T1000 (cell line): ENCODE data around the gene RNF44.
"Not testable (repeated sequence)": the region's sequence is repeated elsewhere in the genome, so short reads cannot be mapped to it uniquely, and the experiment has no call there.

Experiments used
- DNase-seq: peaks from one replicate; lab custom pipeline; 2025; ENCODE audit warnings: mixed read lengths; lab: John Stamatoyannopoulos, UW

Gene RNF44

DNA sequence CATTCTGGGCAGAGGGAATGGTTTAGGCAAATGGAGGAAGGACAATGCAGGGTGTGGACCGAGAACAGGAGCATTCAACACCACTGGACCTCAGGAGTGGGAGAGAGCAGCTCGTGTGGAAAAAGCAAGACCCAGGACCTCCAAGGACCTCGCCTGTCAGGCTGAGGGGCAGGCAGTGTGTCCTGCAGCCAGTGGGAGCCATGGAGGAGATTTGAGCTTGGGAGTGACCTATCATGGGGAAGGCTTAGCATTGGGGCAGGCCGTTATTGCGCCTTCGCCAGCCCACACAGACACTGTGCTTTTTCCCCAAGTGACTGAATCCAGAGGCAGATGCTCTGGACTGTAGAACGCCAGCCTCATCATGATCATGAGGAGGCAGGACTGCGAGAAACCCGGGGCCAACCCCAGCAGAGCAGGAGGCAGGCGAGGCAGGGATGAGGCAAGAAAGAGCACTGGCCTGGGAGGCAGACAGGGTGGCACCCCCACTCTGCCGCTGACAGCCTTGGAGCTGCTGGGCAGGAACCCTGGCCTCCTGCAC lies 15.2 kb upstream of the RNF44 start:
- no peak for DNase-seq

DNA sequence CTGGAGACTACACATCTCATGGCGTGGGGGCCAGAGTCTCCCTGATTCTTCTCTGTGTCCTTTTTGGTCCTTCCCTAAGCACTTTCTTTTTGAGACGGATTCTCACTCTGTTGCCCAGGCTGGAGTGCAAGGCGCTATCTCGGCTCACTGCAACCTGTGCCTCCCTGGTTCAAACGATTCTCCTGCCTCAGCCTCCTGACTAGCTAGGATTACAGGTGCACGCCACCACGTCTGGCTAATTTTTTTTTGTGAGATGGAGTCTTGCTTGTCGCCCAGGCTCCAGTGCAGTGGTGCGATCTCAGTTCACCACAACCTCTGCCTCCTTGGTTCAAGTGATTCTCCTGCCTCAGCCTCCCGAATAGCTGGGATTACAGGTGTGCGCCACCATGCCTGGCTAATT lies 13.7 kb upstream of the RNF44 start:
- not testable (repeated sequence) for DNase-seq

DNA sequence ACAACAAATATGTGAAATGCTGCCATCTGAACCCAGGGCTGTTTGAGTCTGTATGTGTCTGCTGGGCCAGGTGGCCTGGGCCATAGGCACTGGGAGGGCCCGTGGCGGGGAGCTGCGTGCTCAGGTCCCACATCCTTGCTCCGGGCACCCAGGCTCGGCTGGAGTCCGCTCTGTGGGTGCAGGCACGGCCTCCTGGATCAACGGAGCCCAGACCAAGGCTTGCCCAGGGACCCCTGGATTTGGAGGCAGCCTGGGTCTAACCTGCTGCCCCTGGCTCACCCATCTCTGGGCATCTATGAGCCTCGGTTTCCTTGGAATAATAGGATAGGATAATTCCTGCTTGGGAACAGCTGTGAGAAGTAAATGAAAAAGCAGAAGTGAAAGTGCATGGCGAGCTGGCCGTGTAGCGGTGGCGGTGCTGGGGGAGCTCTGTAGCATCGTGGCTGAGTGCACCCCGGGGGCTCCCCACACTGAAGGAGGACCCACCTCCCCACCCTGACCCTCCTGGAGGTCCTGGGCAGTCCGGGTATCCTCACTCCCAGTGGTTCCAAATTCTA lies 13.2 kb upstream of the RNF44 start:
- DNase-seq = no peak

DNA sequence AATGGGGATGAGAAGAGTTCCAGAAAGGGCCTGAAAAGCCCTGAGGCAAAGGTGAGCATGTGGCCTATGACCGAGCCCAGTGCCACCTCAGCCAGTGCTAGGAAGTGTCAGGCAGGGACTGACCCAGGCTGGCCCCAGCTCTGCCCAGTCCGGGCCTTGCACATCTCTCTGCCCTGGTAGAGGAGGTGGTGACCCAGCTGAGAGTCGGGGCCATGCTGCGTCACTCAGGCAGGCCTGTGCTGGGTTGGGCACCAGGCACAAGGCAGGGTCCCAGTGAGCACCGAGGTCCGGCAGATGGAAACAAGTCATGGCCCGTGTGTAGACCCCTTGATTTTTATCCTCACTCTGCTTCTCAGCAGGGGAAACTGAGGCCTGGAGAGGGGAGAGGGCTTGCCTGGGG lies 12.7 kb upstream of the RNF44 start:
- DNase-seq = no peak

DNA sequence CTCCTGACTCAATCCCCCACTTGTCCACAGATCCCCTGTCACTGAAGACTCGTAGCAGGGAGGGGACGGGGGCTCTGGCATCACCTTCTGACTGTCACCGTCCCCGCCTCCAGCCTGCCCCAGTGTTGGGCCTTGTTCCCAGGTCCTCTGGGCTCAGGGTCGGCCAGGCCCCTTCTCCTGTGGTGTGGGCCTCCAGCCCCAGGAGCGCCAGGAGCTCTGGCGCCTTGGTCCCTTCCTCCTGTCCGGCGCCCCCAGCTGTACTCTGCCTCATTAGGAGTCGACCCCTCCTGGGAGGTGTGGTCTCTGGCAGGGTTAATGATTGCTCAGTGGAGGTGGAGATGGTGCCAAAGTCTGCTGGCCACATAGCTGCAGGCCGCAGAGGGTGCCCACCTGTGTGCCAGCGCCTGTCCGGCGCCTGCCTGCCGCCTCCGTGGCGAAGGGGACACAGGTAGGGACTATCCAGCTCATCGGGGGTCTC lies 11.8 kb upstream of the RNF44 start, which contains the start of gene CDHR2:
TSS of gene CDHR2 (plus strand) at position 376 of the 478 bp plus-strand sequence. CDS start 16,011 bp downstream, outside the sequence.
- no peak for DNase-seq

DNA sequence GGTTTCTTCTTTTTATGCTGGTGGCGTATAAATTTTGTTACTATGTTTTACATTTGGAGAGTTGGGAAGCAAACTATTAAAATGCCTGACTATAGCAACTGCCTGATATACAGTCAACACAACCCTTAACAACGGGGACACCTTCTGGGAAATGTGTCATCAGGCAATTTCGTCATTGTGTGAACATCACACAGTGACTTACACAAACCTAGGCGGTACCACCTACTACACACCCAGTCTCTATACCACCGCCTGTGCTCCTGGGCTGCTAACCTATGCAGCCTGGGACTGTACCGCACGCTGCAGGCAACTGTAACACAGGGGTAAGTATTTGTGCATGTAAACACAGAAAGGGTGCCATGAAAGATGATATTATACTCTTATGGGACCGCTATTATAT lies 10.6 kb upstream of the RNF44 start:
- no peak for DNase-seq

DNA sequence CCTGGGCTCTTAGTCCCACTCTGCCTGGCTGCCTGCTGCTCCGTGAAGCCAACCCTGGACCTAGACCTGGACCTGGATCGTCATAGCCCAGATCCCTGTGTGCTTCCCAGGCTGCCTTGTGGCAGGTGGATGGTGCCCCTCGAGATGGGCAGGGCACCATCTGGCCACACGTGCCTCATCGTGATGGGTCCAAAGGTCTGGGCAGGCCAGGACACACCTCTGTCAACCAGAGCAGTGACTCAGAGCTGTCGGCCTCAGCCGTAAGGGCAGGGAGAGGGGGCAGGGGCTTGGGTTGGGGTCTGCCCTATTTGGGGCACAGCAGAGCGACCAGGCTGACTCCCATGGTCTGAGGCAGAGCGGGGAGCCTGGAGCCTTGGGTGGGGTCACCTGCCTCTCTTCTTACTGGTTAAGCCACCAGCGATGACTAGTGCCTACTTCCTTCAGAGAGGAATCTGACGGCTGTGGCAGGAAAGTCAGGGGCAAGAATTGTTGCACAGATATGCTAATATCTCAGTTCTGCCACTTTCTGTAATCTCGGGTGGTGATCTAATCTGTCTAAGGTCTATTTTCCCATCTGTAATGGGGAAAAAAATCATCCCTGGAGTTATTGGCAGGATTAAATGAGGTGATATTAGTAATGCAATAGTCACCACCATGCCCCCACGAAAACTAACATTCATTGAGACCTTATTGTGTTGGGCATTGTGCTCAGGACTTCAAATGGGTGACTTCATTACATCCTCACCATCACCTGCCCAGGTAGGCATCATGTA lies 8.7 kb upstream of the RNF44 start:
- DNase-seq = no peak

DNA sequence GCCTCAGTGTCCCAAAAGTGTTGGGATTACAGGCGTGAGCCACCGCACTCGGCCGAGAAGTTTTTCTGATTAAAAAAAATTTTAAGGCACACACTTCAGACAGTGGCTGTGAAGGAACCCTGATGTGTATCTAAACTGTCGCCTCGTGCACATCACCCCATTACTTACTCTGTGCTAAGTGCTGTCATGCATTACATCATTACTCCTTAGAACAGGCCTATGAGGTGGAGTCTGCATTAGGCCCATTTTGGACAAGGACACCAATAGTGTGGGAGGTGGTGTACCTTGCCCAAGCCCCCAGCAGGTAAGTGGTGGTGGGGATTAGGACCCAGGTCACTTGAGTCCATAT lies 8.2 kb upstream of the RNF44 start:
- DNase-seq = no peak

DNA sequence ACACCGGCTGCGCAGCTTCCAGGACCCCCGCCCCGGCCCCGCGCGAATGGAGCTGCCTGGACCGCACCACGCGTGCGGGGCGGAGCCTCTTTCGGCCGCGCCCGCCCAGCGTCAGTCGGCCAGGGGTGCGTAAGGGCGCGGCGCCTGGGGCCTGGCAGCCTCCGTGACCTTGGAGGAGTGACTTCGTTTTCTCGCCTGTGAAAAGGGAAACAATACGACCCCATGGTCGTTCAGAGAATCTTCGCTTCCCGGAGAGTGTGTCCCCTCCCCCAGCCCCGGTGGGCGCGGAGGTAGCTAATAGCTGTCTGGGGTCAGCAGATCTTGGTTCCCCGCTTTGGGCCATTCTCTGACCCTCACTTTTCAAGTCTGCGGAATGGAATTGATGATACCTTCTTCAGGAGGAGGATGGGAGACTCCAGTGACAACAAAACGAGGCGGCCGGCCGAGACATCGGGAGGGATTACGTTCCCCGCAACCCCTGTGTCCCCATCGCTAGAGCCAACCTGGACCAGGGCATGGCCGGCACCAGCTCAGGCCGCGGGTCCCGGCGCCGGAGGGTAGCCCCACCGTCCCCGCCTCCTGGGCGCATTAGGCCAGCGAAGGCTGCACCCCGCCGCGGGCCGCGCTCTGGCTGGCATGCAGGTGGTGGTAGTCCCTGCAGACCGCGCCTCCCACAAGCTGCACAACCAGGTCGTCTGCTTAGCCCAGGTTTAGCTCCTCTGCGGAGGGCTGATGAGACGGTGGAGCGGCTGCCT lies 6.4 kb upstream of the RNF44 start:
- DNase-seq = peak; percentile 22

DNA sequence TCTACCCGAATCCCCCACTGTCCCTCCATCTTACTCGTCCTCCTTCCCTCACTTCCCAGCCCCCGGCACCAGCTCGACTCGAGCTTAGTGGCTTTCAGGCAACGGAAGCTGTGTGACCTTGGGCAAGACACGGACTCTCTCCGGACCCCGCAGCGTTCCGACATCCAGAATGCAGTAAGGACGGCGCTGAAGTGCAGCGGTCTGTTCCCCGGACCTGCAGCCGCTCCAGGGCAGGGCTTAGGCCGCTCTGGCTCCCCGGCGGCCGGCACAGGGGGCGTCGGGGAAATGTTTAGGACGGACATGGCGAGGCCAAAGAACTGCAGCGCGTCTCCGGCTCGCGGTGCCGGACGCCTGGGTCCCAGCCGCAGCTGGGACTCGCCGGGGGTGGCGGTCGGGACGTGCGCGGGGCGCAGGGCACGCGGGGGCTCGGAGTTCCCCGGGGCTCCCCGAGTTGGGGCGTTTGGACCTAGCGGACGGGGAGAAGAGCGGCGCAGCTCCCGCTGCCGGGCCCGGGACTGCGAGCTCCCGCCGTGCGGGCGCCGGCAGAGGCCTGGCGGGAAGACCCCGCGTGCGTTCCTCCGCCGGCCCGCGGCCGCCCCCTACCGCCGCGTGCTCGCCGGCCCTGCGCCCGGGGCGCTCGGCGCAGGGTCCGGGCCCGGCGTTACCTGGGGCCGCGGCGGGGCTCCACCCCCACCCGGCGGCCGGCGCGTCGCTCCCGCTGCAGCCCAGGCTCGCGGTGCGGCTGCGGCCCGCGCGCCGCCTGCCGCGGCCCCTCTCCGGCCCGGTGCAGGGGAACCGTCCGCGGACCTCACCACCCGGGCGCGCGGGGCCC lies 5.6 kb upstream of the RNF44 start:
- DNase-seq = no peak

DNA sequence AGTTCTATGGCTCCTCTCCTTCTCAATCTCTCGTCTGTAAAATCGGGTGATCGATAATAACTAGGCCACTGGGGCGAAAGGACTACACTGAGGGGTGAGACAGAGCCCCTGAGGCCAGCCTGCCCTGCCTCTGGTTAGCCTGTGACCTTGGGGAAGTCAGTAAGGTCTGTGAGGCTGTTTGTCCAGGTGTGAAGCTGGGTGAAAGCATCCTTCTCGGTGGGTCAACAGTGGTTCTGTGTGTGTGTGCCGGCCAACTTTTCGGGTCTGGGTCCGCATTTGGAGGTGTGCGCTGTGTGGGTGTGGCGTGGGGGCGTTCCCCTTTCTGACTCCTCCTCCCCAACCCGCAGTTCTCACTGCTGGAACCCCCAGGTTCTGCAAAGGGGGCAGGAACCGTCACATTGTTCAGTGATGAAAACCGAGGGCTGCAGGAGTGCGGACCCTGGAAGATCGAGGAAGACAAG lies 5.0 kb upstream of the RNF44 start:
- no peak for DNase-seq

DNA sequence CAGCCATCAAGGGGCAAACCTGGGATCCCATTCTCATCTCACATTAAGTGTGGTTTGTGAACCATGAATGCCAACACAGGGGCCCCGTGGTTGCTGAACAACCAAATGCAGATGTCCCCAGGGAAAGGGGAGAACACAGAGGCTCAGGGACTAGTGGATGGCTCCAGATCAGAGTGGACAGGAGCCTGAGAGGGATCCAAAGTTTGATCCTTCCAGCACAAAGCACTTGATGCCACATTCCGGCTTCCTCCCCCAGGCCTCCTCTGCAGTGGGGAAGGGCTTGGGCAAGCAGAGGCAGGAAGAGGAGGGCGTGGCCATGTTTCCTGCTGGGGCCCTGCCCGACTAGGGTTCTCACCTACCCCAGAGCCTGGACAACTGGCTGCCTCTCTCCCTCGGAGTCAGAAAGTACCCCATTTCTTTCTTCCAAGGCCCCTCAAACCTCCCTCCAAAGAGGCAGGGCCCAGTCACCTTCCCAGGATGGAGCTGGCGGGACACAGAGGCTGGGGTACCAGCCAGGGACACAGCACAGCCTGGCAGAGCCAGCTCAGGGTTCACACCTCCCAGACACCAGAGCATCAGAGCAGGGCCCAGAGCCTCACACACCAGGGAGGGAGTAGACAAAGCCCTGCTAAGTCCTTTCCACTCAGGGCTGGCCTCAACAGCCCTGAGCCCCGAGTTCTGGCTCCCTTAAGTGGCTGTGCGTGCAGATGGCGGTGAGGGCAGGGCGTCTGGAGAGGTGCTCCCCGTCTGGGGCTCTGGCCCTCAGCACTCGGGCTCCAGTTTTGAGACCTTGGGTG lies 4.3 kb upstream of the RNF44 start:
- DNase-seq = no peak

DNA sequence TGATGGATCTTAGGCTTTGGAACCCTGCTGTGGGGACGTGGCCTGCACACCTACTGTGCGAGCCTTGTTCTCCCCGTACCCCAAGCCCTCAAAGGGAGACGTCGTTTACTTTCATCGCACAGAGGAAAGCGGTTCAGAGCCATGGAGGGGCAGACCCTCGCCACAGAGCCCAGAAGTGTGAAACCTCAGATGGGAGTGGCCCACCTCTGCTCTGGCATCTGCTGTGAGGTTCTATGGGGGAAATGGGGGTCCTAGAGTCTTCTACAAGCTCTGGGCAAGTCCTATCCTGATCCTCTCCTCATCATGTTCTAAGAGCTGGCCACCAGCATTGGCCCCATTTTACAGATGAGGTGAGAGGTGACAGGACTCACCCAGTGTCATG lies 3.7 kb upstream of the RNF44 start:
- no peak for DNase-seq

DNA sequence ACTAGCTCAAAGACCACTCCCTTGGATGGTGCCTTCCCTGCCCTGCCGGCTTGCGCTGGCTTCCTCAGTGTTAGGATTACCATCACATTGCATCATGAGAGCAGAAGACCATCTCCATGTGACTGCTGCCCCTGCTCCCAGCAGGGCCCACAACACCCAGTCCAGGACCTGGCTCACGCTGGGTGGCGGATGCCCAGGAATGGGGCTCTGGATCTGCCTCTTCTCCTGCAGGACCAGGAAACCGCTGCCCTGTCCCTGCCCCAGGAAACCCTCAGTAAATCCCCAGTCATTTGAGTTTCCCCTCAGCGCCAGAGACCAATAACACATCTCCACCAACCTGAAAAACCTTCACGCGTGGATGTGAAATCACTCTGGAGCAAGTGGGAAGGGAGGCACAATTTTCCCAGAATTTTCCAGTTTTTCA lies 3.3 kb upstream of the RNF44 start:
- no peak for DNase-seq

DNA sequence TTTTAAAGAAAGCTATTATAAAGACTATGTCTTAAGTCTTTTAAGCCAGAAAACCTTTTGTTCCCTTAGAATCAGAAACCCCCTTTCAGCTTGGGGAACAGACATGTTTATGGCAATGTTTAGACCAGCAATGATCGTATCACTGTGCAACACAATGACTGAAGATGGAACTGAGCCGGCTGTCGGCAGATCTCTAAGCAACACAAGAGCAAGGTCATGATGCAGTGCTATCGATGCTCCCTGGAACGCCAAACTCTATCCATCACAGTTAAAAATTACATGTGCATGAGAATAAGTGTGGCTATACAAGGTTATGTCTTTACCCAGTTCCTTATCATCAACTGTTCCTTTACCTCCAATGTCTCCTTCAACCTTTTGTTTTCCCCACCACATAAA lies 1.8 kb upstream of the RNF44 start:
- no peak for DNase-seq

DNA sequence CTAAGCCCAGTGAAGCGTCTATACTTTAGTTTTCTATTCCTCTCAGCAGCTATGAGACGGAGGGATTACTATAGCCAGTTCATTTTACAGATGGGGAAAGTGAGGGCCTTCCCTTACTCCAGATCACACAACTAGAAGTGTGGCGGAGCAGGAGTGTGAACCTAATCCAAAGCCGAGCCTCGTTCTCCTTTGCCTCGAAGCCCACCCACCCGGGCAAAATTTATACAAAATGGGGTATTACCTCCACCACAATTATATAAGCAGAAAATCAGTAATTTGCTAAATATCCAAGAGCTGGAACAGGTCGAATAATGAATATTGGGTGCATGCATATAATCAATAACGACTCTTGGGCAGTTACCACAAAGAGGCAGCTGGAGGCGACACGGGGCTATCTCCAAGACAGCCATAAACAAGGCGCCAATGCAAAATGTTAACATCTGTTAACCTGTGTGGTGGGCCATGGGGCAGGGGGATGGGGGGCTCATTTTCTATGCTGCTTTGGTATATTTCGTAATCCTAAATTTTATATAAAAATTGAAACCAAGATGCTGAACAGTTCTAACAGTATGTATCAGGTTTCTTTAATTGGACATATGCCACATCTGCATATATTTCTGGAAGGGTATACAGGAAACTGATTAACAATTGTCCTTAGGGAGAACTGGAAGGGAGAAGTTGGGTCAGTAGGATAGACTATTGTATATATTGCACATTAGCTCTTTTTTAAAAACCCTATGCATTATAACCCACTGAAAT lies 1.2 kb upstream of the RNF44 start:
- DNase-seq = no peak

DNA sequence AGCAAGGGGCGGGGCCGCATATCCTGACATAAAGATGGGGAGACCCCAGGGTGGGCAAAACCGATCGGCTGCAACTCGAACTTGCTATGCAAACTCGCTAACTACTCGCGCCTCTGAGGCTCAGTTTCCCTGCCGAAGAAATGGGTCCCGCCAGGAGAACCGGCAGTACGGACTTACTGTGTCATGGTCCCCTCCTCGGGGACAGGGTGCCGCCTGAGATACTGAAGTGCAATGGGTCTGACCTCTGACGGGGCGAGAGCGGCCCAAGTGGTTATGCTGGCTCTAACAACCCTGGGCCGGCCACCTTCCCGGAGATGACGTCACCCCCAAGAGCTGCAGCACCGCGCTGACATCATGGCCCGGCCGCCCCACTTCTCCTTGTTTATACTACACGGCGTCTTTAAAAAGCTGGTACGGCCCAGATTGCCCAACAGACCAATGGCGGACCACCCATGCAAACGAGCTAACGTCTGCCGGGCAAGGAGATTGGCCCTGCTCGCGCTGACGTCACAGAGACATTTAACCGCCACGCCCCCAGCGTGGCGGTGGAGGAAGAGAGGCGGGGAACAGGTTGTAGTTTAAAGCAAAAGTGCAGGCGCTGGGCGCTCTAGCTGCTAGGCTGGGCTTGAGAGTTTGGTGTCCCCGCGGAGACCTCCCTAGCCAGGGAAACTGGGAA lies 490 bp upstream of the RNF44 start:
- DNase-seq = peak; percentile 94

DNA sequence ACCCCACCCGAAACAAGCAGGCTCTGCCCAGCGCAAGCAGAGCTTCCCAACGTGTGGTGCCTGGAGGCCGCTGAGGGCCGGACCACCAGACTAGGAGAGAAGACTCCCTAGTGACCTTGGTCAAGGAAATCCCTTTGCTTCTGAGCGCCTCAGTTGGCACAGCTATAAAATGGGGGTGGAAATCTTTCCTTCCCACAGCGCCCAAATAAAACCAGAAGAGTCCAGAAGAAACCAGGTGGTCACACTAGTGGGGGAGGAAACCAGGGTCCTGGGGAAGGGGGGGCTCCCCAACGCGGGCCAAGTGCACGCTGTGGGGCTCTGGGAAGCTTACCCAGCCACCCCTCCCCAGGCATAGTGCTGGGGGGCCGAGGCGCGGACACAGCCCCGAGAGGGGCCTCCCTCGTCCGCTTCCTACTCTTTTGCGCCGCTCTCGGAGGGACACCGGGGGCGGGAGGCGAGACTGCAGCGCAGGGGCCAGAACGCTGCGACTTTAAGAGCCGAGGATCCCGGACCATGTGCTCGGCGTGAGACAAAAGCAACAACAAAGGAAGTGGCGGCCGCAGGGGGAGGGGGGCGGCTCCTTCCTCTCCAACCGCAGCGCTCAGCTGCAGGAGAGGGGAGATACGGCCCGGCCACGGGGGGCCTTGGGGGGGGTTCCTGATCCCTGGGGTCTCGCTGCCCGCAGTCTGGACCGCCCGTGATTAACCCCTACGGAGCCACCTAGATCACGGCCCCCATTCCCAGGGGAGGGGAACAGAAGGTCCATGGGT lies 885 bp downstream of the RNF44 start:
- DNase-seq = peak; percentile 25

DNA sequence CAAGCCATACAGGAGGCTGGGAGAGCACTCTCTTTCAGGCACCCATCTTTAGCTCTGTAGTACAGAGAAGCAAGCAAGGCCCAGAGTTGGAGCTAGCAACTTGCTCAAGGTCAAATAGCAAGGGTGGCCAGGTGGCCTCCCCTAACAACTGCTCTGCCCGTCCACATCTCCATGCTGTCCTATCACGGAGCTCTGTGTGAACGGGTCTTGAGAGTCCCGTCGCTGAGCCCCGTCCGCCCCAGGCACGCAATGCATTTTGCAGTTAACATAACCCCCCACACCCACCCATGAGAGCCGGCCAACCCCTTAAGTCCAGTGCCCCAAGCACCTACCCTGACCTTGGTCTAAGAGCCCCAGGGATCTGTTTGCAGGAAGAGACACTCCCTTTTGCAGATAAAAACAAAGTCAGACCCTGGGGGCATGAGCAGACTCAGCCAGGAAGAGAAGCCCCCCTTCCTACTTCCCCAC lies 1.5 kb downstream of the RNF44 start:
- no peak for DNase-seq
